GM21360 (cell line): ENCODE data around the gene DBH.

ENCODE experiments used
- ATAC-seq: cut with Tn5 transposase; IDR thresholded peaks from one replicate; pipeline ENCODE4 v1.9.1; 2021; ENCODE audit warnings: mild to moderate bottlenecking, moderate library complexity; ENCODE audit not compliant: unreplicated experiment

The DBH gene

DNA sequence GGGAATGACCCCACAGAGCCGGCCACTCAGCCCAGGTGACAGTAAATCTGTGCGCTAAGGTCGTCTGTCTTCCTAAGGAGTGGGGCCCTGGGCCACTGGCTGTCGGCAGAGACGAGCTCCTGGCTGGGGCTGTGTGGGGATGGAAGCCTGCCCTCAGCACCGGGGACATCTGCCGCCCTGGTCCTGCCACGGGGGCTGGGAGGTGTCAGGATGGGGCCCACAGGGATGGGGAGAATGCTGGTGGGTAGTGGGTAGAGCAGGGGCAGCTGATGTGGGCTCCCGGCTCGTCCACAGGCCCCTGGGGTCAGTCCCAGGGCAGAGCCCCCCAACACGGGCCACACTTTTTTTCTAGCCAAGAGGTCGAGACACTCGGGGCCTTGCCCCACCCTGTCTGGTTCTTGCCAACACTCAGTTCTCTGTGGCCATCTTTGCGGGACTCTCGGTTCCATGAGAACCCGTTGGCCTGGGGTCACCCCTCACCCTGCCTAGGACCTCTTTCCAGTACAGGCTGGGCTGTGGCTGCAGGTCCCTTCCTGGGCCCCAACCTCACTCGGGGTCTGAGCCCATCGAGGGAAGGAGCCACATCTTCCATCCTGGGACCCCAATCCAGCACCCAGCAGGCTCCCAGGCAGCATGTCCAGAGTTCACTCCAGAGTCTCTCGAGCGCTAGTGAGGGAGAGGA lies 45.0 kb downstream of the DBH start:
- ATAC-seq: no peak

DNA sequence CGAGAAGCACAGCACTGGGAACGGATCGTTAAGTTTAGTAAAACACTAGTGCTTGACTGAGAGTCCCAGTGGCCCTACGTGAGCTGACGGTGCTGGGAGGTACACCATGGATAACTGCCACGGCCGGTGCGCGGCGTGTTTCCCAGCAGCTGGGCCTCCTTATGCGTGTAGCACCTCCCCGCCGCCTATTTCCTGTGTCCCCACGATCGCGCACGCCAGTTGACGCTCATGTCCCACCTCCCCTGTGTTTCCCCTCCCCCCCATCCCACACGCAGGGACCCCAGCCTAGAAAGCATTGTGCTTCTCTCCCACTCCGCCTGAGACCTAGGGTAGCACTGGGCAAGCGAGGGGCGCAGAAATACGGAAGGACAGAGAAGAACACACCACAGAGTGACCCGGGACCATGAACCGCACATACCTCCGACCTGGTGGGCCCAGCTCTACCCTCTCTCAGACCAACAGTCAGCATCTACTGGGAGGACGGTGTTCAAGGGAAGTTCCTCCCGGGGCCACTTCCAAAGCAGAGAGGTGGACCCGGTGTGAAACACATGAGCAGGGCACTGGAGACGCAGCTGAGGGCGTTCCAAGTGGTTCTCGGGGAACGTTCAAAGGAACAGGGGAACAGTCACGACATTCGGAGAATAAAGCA lies 45.6 kb downstream of the DBH start:
- no peak for ATAC-seq

DNA sequence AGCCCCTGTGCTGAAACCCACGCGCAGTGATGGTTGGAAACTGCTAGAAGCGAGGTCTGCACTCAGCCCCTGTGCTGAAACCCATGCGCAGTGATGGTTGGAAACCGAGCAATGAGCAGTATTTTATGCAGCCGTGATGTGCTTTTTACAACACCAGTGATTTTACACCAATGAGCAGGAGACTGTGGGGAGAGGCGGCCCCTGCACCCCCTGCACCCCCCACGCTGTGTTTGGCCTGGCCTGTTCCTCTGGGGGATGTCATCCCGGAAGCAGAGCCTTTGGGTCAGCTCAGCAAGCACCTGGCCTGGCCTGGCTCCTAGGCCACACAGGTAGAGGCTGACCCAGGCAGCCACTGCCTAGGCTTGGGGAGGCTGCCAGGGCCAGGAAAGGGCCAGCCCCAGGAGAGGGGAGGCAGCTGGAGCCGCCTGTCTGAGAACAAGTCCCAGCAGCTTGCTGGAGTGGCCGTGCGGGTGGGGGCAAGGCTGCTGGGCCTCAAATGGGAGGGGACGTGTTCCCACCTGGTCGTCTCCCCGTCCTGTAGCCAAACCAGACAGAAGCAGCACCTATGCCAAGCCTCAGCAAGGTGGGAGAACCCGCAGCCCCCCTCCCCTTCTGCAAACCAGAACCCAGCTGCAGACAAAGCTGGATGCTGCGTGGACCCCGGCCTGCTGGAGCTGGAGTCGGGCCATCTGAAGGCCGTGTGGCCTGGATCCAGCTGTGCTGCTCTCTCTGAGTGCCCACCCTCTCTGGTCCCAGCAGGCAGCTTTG lies 46.8 kb downstream of the DBH start:
- ATAC-seq: no peak

DNA sequence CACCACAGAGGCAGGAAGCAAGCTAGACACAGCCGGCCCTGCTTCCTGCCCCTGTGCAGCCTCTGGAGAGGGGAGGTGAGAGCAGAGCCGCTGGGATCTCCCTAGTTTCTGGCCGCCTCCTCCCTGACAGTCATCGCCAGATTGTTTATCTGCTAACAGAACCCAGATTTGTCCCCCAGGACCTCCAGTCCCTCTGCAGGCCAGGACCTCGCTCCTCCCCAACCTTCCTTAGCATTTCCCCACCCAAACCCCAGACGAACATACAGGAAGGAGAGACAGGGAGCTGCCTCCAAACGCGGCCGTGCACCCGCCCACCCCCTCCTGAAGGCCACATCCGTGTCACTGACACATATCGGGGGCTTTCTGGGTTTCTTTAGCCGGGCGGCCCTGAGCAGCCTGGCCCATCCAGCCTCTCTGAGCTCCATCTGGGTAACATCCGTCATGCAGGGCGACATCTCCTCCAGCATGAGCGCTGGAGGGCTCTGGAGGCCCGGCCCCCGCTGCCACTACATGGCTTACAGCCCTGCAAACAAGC lies 47.5 kb downstream of the DBH start:
- ATAC-seq: no peak

DNA sequence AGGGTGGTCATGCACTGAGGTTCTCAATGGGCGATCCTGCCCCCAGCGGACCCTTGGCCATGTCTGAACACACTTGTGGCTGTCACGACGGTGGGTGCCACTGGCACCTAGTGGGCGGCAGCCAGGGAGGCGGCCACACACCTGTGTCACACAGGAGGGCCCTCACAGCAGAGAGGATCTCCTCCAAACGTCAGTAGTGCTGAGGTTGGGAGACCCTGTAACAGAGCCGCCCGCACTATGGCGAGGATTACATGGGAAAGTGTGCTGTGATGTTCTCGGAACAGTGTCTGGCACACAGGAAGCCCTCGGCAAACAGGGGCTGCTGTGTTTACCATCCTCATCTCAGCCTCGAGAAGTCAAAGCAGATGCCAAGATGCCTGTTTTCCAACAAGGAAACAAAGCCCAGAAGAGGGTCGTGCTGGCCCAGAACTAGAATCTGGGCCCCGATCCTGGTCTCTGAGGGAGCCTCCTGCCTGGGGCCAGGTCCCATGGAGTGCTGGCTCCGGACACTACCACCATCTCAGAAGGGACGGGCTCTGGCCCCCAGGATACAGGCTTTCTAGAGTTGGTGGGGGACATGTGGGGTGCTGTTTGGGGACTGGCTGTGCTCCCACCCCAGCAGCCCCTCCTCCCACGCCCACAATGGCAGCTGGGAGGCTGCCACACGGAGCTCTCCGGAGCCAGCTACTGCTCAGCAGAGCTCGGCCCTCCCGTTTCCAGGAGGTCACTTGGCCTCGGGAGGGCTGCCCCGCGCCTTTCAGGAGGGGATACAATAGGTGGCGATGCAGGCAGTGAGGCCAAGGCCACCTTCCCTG lies 48.2 kb downstream of the DBH start:
- ATAC-seq: no peak

DNA sequence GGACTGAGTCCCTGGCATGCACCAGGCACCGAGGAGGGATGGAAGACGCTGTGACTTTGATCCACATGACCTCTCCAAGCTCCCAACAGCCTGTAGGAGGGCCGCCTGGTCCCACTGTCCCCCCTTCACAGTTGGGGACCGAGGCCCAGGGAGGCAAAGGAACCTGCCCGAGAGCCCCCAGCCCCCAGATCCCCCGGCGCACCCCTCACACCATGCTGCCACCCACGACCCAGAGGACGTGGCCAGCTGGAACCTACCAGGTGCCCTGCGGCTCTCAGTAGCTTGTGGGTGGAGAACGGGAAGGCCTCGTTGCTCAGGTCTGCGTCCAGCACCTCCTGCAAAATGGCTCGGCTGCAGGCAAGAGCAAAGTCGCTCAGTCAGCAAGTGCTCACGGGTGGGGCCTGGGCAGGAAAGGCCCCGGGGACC lies 48.8 kb downstream of the DBH start:
- no peak for ATAC-seq

DNA sequence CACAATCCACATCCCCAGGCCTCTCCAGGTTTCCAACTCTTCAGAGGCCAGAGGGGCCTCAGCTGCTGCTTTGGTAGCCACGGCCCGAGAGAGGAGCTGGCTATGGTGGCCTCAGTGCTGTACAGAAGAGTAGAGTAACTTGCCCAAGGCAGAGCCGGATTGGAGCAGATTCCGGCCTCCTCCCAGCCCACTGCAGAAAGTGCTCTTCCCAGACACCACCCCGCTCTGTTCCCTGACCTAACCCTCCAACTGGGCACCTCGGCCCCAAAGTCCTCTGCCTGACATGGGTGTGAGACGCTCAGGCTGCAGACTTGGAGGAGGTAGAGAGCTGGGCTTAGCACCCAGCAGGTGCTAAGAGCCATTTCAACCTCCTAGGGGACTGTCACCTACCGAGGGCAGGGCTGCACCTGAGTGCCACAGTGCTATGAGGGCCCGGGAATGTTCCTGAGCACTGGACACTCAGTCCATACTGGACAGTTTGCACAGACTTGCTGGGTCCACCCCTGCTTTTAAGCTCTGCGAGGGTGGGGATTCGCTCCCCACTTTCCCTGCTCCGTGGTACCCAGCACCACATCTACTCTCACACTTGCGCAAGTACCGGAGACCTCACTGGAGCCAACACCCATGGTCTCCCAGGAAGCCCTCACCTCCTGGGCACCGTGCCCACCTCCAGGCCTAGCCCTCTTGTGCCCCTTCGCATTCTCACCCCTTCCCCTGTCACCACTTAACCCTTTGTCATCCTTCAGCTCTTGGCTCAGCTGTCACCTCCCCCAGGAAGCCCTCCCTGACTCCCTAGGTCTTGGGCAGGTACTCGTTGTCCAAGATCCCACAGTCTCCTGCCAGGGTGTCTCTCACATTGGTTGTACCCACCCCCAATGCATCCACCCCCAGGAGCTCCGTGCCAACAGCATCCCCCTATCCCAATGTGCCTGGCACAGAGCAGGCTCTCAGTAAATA lies 49.8 kb downstream of the DBH start:
- ATAC-seq: no peak

DNA sequence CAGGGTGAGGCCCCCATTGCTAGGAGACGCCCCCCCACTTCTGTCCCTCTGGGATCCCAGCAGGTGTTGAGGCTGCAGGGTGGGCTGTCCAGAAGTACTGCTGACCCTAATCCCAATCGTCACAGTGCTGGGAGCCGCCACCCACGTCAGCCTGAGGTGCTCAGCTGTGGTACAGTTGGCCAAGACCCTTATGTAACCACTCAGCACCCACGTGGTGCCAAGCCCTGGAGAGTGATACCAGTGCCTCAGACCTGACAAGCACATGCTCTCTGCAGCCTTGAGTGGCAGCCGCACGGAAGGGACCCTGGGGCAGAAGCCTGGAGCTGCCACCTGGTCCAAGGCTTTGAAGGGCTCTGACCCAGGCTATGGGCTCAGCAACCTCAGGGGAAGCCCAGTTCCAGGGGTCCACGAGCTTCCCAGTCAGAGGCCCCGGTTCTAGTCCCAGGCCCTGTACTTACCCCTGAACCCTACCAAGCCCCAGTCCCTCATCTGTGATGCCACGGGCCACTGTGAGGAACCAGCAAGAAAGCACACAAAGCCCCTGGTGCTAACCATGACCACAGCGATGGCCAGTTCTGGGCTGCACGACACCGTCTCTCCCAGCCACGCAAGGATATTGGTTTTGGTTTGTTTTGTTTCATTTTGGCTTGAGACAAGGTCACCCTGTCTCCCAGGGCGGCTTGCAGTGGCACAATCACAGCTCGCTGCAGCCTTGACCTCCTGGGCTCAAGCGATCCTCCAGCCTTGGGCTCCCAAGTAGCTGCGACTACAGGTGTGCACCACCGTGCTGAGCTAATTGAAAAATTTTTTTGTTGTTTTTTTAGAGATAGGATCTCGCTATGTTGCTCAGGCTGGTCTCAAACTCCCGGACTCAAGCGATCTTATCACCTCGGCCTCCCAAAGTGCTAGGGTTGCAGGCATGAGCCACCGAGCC lies 50.7 kb downstream of the DBH start:
- ATAC-seq: no peak

DNA sequence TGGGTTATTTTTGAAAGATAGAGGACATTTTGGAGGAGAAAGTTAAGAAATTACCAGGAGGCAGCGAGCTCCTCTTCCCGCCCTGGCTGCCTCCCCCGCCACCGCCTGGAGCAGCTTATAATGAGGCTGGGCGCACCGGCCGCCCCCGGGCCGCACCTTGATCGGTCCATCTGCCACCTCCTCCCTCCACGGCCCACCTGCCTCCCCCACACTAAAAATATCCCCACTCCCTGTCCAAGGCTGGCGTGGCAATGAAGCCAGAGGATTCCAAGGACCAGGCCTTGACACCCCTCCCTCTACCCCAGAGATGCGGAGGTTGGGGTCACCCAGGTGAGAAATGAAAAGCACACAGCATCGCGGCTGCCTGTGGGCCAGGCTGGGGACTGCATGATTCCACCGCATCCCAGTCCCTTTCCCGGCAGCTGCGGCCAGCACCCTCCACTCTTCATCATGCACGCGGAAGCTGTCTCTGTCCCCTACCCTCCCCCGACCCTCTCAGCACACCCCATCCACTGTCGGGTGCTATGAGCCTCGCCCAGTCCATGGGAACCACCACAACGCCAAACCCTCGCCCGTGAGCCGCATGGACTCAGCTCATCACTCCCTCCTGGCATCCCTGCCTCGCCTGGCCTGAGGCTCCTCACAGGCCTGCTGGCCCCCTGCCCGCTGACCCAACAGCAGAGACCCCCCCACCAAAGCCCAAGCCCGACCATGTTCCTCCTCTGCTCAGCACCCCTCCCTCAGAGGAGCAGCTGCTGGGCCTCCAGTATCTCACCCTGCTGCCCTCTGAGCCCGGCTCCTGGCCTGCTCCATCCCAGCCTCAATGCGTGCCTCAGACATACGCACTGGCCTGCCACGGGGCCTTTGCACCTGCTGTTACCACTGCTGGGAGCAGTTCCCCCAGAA lies 51.9 kb downstream of the DBH start:
- ATAC-seq: no peak

DNA sequence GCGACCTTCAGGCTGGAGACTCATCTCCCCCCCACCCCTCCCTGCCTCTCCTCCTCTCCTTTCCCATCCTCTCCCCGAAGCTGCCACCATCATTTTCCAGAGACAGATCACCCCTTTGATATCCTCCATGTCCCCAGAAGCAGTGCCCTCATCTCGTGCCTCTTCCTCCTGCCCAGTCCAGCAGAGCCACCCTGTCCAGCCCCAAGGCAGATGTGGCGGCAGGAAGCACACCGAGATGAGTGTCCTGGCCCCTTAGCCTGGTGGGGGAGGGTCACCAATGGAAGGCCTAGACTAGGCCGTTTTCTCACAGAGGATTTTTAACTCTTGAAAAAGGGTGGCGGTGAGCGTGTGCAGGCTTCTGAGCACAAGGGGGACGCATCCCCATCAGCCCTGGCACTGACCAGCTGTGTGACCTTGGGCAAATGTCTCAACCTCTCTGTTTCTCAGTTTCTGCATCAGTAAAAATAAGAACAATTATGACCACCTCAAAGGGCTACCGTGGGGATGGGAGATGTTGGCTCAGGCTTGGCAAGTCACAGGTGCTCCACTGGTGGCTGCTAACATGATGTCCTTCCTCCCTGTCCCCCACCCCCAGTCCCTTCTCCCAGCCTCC lies 53.1 kb downstream of the DBH start:
- no peak for ATAC-seq

DNA sequence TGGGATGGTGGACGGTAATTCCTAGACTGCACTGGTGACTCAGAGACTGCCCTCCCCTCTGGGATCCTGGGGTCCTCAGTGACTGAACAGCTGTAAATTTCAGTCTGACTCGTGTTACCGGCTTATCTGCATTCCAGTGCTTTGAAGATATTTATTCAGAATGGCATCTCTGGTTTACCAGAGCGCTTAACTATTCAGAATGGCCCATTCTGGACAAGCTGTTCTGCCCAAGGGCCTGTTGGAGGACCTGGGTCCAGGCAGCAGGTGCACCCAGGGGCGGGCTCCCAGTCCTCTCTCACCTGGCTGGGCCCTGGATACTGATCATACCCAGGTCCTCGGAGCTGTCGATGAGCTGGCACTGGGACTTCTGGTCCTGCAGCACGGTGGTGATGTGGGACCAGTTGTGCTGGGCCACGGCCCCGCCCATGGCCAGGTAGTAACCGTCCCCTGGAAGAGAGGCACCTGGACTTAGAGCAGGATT lies 54.0 kb downstream of the DBH start:
- no peak for ATAC-seq

DNA sequence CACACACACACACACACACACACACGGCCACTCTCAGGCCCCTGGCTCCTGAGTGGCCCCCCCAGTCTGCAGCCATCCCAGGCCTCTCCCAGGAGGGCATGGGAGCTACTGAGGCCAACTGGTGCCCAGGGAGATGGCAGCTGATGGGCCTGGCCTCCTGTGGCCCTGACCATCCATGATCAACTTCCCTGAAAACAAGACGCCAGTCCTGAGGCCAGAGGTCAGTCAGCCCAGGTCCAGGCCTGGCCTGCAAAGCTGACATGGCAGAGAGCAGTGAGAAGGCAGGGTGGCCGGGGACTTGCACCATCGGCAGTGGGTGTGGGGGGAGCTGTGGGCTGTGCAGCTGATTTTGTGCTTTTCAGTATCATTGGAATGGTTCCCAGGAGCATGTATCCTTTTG lies 55.0 kb downstream of the DBH start:
- ATAC-seq: no peak

DNA sequence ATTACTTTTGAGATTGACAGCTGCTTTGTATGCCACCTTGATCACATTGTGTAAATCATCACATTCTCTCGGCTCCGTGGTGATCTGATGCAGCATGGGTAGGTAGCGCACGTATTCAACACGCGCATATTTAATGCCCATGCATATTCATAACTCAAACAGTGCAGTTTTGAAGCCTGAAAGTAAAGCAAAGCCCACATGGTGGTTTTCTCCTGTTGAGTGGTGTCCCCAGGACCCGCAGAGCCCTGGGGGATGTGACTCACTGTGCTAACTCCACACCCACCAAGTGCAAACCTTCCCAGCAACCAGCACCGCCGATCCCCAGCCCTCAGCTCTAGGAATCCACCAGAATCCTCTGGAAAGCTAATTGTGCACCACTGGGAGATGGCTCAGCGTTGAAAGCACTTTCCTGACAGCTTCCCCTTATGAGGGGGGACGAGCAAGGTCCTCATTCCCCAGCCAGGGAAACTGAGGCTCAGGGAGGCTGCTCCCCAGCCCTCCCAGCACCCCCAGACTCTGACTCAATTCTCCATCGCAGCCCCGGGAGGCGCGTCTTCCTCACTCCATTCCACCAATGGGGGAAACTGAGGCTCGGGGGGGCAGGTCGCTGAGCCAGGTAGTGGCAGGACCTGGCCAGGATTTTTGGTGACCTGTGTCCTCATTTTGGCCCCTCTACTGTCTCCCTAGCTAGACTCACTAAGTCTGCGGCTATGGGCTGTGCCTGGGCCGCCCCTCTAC lies 55.6 kb downstream of the DBH start:
- ATAC-seq: no peak

DNA sequence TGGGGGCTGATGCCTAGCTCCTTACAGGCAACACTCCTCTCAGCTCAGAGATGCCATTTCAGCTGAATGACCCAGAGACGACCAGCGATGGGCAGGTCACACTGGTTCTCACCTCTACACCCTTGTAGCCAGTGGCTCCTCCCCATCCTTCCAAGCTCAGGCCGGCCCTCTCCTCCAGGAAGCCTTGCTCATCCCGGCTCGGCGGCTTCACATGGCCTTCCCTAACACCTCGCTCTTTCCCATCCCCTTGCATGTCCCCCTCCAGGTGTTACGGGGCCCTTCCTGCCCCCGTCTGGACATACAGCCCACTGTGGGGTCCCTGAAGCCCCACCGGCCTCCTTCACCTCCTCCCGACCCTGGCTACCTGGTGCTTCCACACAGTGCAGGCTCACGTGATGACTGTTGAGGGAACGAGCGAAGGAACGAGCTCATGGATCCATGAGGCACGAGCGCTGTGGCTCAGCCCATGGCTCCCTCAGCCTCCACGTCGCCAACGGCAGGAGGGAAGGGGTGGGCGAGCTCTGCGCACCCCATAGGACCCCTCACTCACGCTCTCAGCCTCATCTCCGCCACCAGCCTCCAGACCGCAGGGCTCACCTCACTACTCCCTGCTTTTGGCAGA lies 56.3 kb downstream of the DBH start:
- no peak for ATAC-seq

DNA sequence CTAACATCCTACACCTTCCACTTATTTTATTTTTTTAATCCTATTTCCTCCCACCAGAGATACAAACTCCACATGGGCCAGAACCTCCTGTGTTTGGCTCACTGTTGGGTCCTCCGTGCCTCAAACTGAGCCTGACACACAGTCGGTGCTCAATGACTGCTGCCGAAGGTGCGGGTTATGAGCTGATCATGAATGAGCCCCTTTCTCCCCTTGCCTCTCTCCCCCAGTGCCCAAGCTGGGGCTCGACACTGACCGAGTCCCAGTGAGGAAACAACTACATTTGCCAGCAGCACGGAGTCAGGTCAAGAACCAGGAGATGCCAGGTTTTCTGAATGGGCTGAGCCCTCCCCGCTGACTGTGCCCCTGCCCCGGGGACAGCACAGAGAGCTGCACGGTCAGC lies 57.0 kb downstream of the DBH start:
- no peak for ATAC-seq
